NT2/D1 (cell line): Measurements from ENCODE around the gene MEIS2.

ENCODE experiments used
- SUZ12 ChIP-seq: IDR thresholded peaks from 2 replicates; pipeline ENCODE4 v1.6.1; 2011; ENCODE audit not compliant: insufficient read length, insufficient read depth; ENCODE audit errors: extremely low read depth
- YY1 ChIP-seq: IDR thresholded peaks from 2 replicates; pipeline ENCODE4 v1.6.1; 2011; ENCODE audit not compliant: insufficient read length, insufficient read depth
- ZNF274 ChIP-seq: IDR thresholded peaks from 2 replicates; pipeline ENCODE4 v1.6.1; 2011; ENCODE audit warnings: mild to moderate bottlenecking, low read depth, low read length

GRCh38 chr15:37059086-37059485 lies 41.3 kb downstream of the MEIS2 start:
- TF ChIP-seq ZNF274: no peak
- no peak for TF ChIP-seq SUZ12
- no peak for TF ChIP-seq YY1
